Stomach (tissue), 4 donors: Measurements from ENCODE around the gene KRTAP10-2.

Source experiments
- CTCF ChIP-seq, 7 experiments: fragments of 450-650 bp in 4 of 7; fragments of 200-600 bp in 3 of 7; sonication (generic) in 3 of 7; IDR thresholded peaks; one replicate each; pipeline ENCODE4 v1.5.1; 2016 to 2019; ENCODE audit warnings: antibody characterized with exemption in 7 of 7, control low read depth in 2 of 7, mild to moderate bottlenecking in 1 of 7
- EP300 ChIP-seq: sonication (generic); formaldehyde crosslinking; IDR thresholded peaks from one replicate; pipeline ENCODE4 v1.6.1; 2017; ENCODE audit warnings: antibody characterized with exemption
- POLR2A ChIP-seq, 4 donors: fragments of 450-650 bp; IDR thresholded peaks; one replicate each; pipeline ENCODE4 v1.6.1; 2016; ENCODE audit warnings: antibody characterized with exemption in 4 of 4, control low read depth in 2 of 4, mild to moderate bottlenecking in 1 of 4, moderate library complexity in 1 of 4

GRCh38 chr21:44510109-44510507, 41.2 kb downstream of the KRTAP10-2 start:
- no peak for TF ChIP-seq POLR2A (IDR thresholded peaks at IDR 0.05)
- no peak for TF ChIP-seq CTCF (IDR thresholded peaks at IDR 0.05)
- TF ChIP-seq EP300 = no peak
